Tibial nerve (tissue), 4 donors: ENCODE results near the gene RNF207. TPM values are rescaled to one million over a fixed set of nuclear protein-coding genes. Genes with fewer than 3 reads are reported as not detected.

Source experiments
- DNase-seq, 2 donors: peaks; one replicate each; pipeline ENCODE4 v3.0.0-alpha.2; 2019; ENCODE audit warnings: low spot score in 2 of 2
- H3K27ac ChIP-seq, 4 donors: fragments of 200-600 bp; sonication (generic) in 3 of 4; one replicate each; pipeline ENCODE4 v1.5.1; 2017 to 2019; ENCODE audit warnings: mild to moderate bottlenecking in 1 of 4
- H3K27me3 ChIP-seq, 2 donors: fragments of 200-600 bp; sonication (generic) in 1 of 2; one replicate each; pipeline versions ENCODE4 v1.5.1 to v1.6.0; 2017 to 2019
- H3K36me3 ChIP-seq, 3 donors: fragments of 200-600 bp; sonication (generic); one replicate each; pipeline ENCODE4 v1.5.1; 2018 to 2019
- H3K4me1 ChIP-seq, 4 donors: fragments of 200-600 bp; sonication (generic) in 3 of 4; one replicate each; pipeline ENCODE4 v1.5.1; 2017 to 2019
- H3K4me3 ChIP-seq, 4 donors: fragments of 200-600 bp; sonication (generic) in 3 of 4; one replicate each; pipeline ENCODE4 v1.5.1; 2017 to 2019; ENCODE audit warnings: mild to moderate bottlenecking in 1 of 4, moderate library complexity in 1 of 4
- H3K9me3 ChIP-seq, 4 donors: fragments of 200-600 bp; sonication (generic) in 3 of 4; one replicate each; pipeline ENCODE4 v1.5.1; 2017 to 2019
- CTCF ChIP-seq, 5 experiments: fragments of 200-600 bp in 3 of 5; fragments of 450-650 bp in 2 of 5; sonication (generic) in 3 of 5; IDR thresholded peaks; one replicate each; pipeline ENCODE4 v1.5.1; 2016 to 2019; ENCODE audit warnings: antibody characterized with exemption in 5 of 5, mild to moderate bottlenecking in 3 of 5, moderate library complexity in 2 of 5
- EP300 ChIP-seq, 2 donors: sonication (generic); formaldehyde crosslinking; IDR thresholded peaks; one replicate each; pipeline ENCODE4 v1.6.1; 2017; ENCODE audit warnings: antibody characterized with exemption in 2 of 2, mild to moderate bottlenecking in 1 of 2
- POLR2A ChIP-seq, 2 donors: fragments of 450-650 bp; IDR thresholded peaks; one replicate each; pipeline ENCODE4 v1.6.1; 2017; ENCODE audit warnings: antibody characterized with exemption in 2 of 2, mild to moderate bottlenecking in 2 of 2, moderate library complexity in 2 of 2
- WGBS, 2 donors: methylation state at CpG; one replicate each; pipeline ENCODE4 v1.1.5; 2018; 5-methylcytosine and 5-hydroxymethylcytosine counted together
- total RNA-seq, 4 donors: library from RNA; depleted of rRNA; stranded (reverse); fragments of >200 nt; gene quantifications; one replicate each; pipeline ENCODE4 v1.1.0, GENCODE V29; 2016

Gene RNF207
- total RNA-seq, 4 donors from 2014 or later: 22.3 to 128 (median 42.3) TPM

- Histone ChIP-seq H3K4me1 (peaks cover 0 to 15% (median 5%) of the 10 kb centered on the region in 4 donors), H3K9me3 (no peaks in the 10 kb centered on the region), H3K4me3 (no peak overlapping the region), H3K36me3 (peaks cover 0 to 33% (median 0%) of the 10 kb centered on the region in 3 donors), H3K27ac (no peak overlapping the region), H3K27me3 (peaks cover 0 to 21% of the 10 kb centered on the region in 2 donors)
- WGBS, 2 donors: 94 to 95% methylated on average over 9 of the region's 9 CpGs
- TF ChIP-seq EP300 (IDR thresholded peaks at IDR 0.05) (no peak), POLR2A (IDR thresholded peaks at IDR 0.05) (no peak), CTCF (IDR thresholded peaks at IDR 0.05) (no peak)
- DNase-seq: no peak
Measured at GRCh38 chr1:6253380-6253779, 47.5 kb downstream of the RNF207 start.

- Histone ChIP-seq H3K4me1 (peaks cover 0 to 13% (median 5%) of the 10 kb centered on the region in 4 donors), H3K4me3 (no peak overlapping the region), H3K36me3 (peaks cover 0 to 33% (median 0%) of the 10 kb centered on the region in 3 donors), H3K27me3 (peaks cover 0 to 20% of the 10 kb centered on the region in 2 donors), H3K27ac (no peak overlapping the region), H3K9me3 (no peaks in the 10 kb centered on the region)
- WGBS, 2 donors: 89% methylated on average over 16 of the region's 16 CpGs
- no peak for DNase-seq
- TF ChIP-seq CTCF (IDR thresholded peaks at IDR 0.05) (no peak), EP300 (IDR thresholded peaks at IDR 0.05) (no peak), POLR2A (IDR thresholded peaks at IDR 0.05) (no peak)
Measured at GRCh38 chr1:6254691-6255090, 48.8 kb downstream of the RNF207 start.

- H3K27me3 ChIP-seq: peaks cover 0 to 22% of the 10 kb centered on the region in 2 donors
- H3K9me3 ChIP-seq: no peaks in the 10 kb centered on the region
- WGBS, 2 donors: 78% methylated on average over 13 of the region's 13 CpGs
Measured at GRCh38 chr1:6256645-6257044, 50.7 kb downstream of the RNF207 start.

GRCh38 chr1:6257541-6258069 lies 51.7 kb downstream of the RNF207 start:
- Histone ChIP-seq H3K4me1 (peaks cover 0 to 34% (median 19%) of the 10 kb centered on the region in 4 donors), H3K9me3 (no peaks in the 10 kb centered on the region), H3K4me3 (no peak overlapping the region), H3K27ac (peak overlapping the region in 1 of 4 donors; percentile 32), H3K27me3 (peaks cover 0 to 24% of the 10 kb centered on the region in 2 donors), H3K36me3 (peaks cover 0 to 23% (median 0%) of the 10 kb centered on the region in 3 donors)
- WGBS, 2 donors: 75 to 89% methylated on average over 4 to 8 of the region's 8 CpGs
- TF ChIP-seq EP300 (IDR thresholded peaks at IDR 0.05): no peak
- DNase-seq: no peak

More at GRCh38 chr1:6256645-6257044, 50.7 kb downstream of the RNF207 start:
- TF ChIP-seq CTCF (IDR thresholded peaks at IDR 0.05): no peak
- TF ChIP-seq EP300 (IDR thresholded peaks at IDR 0.05): no peak
- no peak for TF ChIP-seq POLR2A (IDR thresholded peaks at IDR 0.05)
- DNase-seq: no peak
- Histone ChIP-seq H3K27ac (no peak overlapping the region), H3K4me3 (no peak overlapping the region), H3K4me1 (peaks cover 0 to 24% (median 16%) of the 10 kb centered on the region in 4 donors), H3K36me3 (peaks cover 0 to 29% (median 0%) of the 10 kb centered on the region in 3 donors)

- DNase-seq: no peak
- peaks cover 0 to 24% of the 10 kb centered on the region in 2 donors for H3K27me3 ChIP-seq
Measured at GRCh38 chr1:6258675-6259074, 52.8 kb downstream of the RNF207 start.

More at GRCh38 chr1:6258675-6259074, 52.8 kb downstream of the RNF207 start:
- H3K4me3 ChIP-seq: no peak overlapping the region
- no peaks in the 10 kb centered on the region for H3K9me3 ChIP-seq
- no peak for TF ChIP-seq POLR2A (IDR thresholded peaks at IDR 0.05)
- TF ChIP-seq CTCF (IDR thresholded peaks at IDR 0.05): no peak
- no peak for TF ChIP-seq EP300 (IDR thresholded peaks at IDR 0.05)
- H3K36me3 ChIP-seq: peaks cover 0 to 13% (median 0%) of the 10 kb centered on the region in 3 donors
- peak overlapping the region in 1 of 4 donors; percentile 94 for H3K27ac ChIP-seq
- 74 to 85% methylated on average over 10 of the region's 10 CpGs for WGBS, 2 donors
- peaks cover 0 to 45% (median 19%) of the 10 kb centered on the region in 4 donors for H3K4me1 ChIP-seq
